Stimulated activated naive CD8-positive, alpha-beta T cell treated with anti-CD3 and anti-CD28 coated beads, Interleukin-15, amount 100 ng/mL, for 72 hours (primary cell): Measurements from ENCODE around the gene CPEB4.
A peak's percentile ranks its signal among the peaks of the same experiment; 100 is the strongest.

Source experiments
- ATAC-seq: fragments of 150-1000 bp; cut with Tn5 transposase; 2 replicates; pipeline ENCODE4 v1.10.0; 2021; ENCODE audit warnings: mild to moderate bottlenecking, moderate library complexity
- DNase-seq, 2 donors: peaks; one replicate each; pipeline ENCODE4 v3.0.0; 2021 to 2022
- H3K27ac Mint-ChIP-seq, 2 donors: one replicate each; pipeline ENCODE4 v1.8.0; 2022; ENCODE audit warnings: mild to moderate bottlenecking in 2 of 2, mixed read lengths in 2 of 2, moderate library complexity in 2 of 2
- H3K27me3 Mint-ChIP-seq: one replicate; pipeline ENCODE4 v1.8.0; 2022; ENCODE audit warnings: mixed read lengths
- H3K4me1 Mint-ChIP-seq: one replicate; pipeline ENCODE4 v1.8.0; 2022; ENCODE audit warnings: mild to moderate bottlenecking, mixed read lengths
- H3K4me3 Mint-ChIP-seq, 2 donors: one replicate each; pipeline ENCODE4 v1.8.0; 2022; ENCODE audit warnings: mild to moderate bottlenecking in 2 of 2, mixed read lengths in 2 of 2, moderate library complexity in 1 of 2
- H3K9me3 Mint-ChIP-seq, 2 donors: one replicate each; pipeline ENCODE4 v1.8.0; 2022; ENCODE audit warnings: mixed read lengths in 2 of 2

The CPEB4 gene

DNA sequence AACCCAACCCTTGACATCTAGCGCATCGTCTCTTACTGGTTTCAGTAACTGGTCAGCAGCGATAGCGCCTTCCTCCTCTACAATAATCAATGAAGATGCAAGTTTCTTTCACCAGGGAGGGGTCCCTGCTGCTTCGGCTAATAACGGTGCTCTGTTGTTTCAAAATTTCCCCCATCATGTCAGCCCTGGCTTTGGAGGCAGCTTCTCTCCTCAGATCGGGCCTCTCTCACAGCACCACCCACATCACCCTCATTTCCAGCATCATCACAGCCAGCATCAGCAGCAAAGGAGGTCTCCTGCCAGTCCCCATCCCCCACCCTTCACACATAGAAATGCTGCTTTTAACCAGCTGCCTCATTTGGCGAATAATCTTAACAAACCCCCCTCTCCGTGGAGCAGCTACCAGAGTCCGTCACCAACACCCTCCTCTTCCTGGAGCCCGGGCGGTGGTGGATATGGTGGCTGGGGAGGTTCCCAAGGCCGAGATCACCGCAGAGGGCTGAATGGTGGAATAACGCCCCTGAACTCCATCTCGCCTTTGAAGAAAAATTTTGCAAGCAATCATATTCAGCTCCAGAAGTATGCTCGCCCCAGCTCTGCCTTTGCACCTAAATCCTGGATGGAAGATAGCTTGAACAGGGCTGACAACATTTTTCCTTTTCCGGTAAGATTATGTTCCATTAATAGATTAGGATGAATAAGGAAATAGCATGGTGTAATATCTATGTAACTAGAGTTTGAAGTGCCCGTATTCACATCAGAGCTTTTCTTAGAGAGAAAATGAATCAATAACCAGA lies 2.2 kb downstream of the CPEB4 start:
- H3K9me3 Mint-ChIP-seq, result peaks cover 0 to 16% of the 10 kb centered on the region in 2 donors
- ATAC-seq, result no peak
- peak overlapping the region; percentile 39 to 43 for H3K4me3 Mint-ChIP-seq
- no peaks in the 10 kb centered on the region for H3K27me3 Mint-ChIP-seq
- H3K27ac Mint-ChIP-seq, result no peak overlapping the region
- peaks cover 77% of the 10 kb centered on the region for H3K4me1 Mint-ChIP-seq
- DNase-seq, result peak in 1 of 2 donors; percentile 13

DNA sequence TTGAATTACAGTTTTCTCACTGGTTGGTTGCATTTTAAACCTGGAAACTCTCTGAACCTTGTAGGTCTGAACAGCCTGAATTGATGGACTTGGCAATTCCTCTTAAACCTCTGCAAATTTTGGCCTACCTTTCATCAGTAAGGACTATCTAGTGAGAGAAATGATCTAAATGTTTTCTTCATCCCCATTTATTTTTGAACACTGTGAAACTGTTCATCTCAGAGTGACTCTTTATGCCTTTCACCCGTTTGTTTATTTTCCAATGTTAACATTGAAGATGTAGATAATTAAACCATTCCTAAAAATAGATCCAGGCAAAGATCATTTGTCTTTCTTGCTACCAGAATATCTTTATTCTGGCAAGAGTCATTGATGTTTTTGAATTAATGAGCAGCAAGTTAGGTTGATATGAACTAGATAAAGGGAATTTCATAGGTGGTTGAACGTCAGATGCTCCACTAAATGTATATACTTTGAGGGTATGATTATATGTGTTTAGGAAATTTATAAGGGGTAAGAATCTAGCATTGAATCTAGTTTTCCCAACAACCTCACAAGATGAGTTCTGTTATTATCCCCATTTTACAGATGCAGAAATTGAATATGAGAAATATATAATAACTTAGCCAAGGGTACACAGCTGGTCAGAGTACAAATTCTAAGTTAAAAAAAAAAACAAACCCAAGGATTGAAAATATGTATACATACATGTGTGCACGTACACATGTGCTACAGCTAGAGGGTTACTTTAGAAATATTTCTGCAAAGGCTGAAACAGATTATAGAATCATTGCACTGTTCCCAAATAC lies 3.4 kb downstream of the CPEB4 start:
- H3K27me3 Mint-ChIP-seq, result no peaks in the 10 kb centered on the region
- H3K27ac Mint-ChIP-seq, result no peak overlapping the region
- peak overlapping the region; percentile 52 to 54 for H3K4me3 Mint-ChIP-seq
- H3K4me1 Mint-ChIP-seq, result peaks cover 72% of the 10 kb centered on the region
- ATAC-seq (no peak), DNase-seq (no peak)
- H3K9me3 Mint-ChIP-seq, result peaks cover 0 to 5% of the 10 kb centered on the region in 2 donors

DNA sequence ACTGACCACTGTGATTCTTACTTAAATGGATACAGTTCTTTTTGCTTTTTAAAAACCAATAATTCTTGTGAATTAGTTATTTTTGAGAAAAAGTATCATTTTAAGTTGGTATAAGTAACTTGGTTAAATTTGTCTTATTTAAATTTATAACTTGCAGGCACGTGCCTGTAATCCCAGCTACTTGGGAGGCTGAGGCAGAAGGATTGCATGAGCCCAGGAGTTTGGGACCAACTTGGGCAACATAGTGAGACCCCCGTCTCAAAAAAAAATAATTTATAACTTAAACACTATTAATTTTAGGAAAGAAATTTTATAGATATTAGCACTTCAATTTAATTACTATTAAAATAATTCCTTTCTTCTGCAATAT lies 5.0 kb downstream of the CPEB4 start:
- H3K4me3 Mint-ChIP-seq, result no peak overlapping the region
- H3K4me1 Mint-ChIP-seq, result peaks cover 56% of the 10 kb centered on the region

DNA sequence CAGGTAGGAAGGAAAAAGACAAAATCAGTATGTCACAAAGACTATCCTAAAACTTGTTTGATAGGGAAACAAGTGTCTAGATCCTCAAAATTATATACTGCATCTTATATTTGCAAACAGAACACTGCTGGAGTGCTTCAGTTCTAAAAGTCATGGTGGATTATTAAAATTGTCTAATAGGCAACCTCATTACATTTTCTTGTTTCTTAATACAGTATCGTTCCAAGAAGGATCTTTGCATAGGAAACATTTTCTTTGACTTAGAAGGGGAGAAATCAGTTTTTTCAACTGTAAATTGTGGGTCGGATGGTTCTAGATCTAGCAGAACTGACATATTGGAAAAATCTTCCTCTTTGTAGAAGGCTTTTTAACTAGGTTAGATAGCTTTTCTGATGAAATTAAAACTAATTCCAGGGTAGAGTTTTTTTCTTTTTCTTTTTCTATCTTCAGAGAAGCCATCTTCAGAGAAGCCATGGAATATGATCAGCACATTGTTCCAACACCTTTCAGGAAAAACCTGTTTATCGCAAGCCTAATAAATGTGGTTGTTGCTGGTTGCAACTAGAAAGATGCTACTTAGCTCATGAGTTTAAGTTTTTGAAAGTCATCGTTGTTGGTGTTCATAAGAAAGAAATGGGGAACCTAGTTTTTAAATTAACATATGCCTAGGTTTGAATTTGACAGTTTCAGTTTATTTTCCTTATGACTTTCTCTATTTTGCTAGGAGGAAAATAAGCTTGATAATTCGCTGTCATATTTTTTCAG lies 7.4 kb downstream of the CPEB4 start:
- Mint-ChIP-seq H3K27me3 (no peaks in the 10 kb centered on the region), H3K27ac (no peak overlapping the region), H3K4me1 (peaks cover 41% of the 10 kb centered on the region), H3K4me3 (no peak overlapping the region), H3K9me3 (no peaks in the 10 kb centered on the region)
- no peak for ATAC-seq
- DNase-seq, result no peak

More for the DNA sequence above, 5.0 kb downstream of the CPEB4 start:
- no peak for DNase-seq
- Mint-ChIP-seq H3K27me3 (no peaks in the 10 kb centered on the region), H3K27ac (no peak overlapping the region), H3K9me3 (no peaks in the 10 kb centered on the region)
- ATAC-seq, result no peak

DNA sequence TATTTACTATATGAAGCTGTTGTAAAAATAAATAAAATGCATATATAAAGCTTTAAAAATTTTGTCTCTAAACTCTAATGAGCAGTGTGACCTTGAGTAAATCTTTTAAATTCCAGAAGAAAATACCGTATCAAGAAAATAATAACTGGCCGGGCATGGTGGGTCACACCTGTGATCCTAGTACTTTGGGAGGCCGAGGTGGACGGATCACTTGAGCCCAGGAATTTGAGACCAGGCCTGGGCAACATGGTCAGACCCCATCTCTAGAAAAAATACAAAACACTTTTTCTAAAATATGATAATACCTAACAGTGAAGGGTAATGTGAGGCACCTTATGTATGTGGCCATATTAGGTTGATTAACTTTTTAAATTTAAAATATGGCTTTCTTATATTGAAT lies 8.5 kb downstream of the CPEB4 start:
- no peak overlapping the region for H3K27ac Mint-ChIP-seq
- peaks cover 30% of the 10 kb centered on the region for H3K4me1 Mint-ChIP-seq
- ATAC-seq (no peak), DNase-seq (no peak)
- H3K27me3 Mint-ChIP-seq, result no peaks in the 10 kb centered on the region
- no peak overlapping the region for H3K4me3 Mint-ChIP-seq
- H3K9me3 Mint-ChIP-seq, result no peaks in the 10 kb centered on the region

DNA sequence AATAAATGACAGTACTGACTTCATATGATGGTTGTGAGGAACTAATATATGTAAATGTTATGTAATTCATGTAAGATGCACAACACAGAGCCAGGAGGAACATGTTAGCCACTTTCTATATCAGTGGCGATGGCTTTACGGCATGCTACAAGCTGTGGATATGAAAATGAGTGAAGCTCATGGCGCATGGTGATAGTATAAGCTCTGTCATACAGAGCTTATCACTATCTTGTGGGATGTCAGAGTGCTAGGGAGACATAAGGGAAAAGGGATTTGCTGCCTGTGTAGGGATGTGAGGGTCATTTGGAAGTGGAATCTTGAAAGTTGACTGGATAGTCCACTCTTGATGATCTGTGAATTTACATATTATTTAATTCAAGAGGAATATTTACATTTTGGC lies 13.6 kb downstream of the CPEB4 start:
- H3K4me3 Mint-ChIP-seq, result no peak overlapping the region
- H3K9me3 Mint-ChIP-seq, result no peaks in the 10 kb centered on the region
- no peak for DNase-seq
- H3K27ac Mint-ChIP-seq, result no peak overlapping the region
- peaks cover 7% of the 10 kb centered on the region for H3K4me1 Mint-ChIP-seq
- H3K27me3 Mint-ChIP-seq, result no peaks in the 10 kb centered on the region
- ATAC-seq, result no peak

DNA sequence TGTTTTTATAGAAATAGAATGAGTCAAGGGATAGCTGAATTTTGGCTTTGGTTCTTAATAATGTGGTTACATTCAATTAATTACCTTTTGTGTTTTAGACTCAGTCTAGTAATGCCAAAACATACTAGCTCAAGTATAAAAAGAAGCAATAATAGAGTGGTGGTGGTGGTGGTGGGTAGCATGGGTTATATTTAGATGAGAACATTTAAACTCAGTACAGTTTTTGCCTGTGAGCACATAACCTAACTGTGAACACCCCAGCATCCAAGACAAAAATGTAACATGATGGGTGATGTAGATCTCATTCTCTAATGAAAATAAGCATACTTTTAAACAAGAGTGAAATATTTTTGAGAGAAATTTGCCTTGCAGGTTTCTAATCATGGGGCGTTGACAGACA lies 14.2 kb downstream of the CPEB4 start:
- Mint-ChIP-seq H3K9me3 (no peaks in the 10 kb centered on the region), H3K27ac (no peak overlapping the region), H3K4me3 (no peak overlapping the region), H3K27me3 (no peaks in the 10 kb centered on the region), H3K4me1 (peaks cover 7% of the 10 kb centered on the region)
- ATAC-seq, result no peak
- no peak for DNase-seq

DNA sequence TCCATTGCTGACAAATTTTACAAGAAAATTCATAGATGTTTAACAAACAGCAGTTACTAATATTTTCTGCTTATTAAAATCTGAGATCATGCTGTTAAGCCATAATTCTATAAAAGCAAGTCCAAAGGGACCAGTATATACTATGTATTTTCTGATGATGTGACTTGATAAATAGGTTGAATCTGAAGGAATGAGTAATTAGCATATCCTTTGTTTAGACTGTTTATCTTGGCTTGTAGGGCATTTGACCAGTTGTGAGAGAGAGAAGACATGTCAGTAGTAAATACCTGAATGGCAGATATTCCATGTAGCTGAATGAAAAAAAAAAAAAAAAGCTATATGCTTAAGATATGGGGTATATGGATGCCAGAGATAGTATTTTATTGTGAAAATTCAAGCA lies 14.6 kb downstream of the CPEB4 start:
- no peak overlapping the region for H3K27ac Mint-ChIP-seq
- DNase-seq (no peak), ATAC-seq (no peak)
- H3K9me3 Mint-ChIP-seq, result no peaks in the 10 kb centered on the region
- H3K4me1 Mint-ChIP-seq, result peaks cover 7% of the 10 kb centered on the region
- H3K4me3 Mint-ChIP-seq, result no peak overlapping the region
- H3K27me3 Mint-ChIP-seq, result no peaks in the 10 kb centered on the region

DNA sequence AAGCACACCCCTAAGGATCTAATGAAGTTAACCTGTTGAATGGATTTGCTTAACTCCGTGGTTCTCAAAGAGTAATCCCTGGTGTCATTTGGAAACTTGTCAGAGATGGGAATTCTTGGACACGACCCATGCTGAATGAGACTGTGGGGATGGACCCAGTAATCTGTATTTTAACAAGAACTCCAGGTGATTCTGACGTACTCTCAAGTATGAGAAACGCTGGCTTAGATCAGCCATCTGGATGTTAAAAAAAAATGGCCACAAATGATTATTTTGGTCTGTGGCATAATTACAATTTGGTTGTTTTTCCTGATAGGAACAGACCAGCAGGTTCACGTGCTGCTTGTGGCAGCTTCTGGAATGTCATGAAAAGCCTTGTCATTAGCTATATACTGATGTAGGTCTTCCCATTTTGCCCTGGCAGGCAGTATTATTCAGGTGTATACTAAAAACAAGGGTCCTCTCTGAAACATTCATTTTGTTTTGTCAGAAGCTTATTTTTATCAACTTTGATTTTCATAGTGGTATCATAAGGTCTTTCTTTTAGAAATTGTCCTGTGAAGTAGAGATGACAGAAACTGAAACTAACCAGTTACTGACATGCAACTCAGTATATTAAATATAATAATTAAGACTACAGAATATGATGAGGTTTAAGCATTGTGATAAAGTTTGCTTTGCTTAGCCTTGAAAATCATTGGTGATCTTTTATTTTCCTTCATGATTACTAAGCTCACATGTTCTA lies 15.4 kb downstream of the CPEB4 start:
- Mint-ChIP-seq H3K4me3 (no peak overlapping the region), H3K27ac (no peak overlapping the region), H3K27me3 (no peaks in the 10 kb centered on the region), H3K9me3 (no peaks in the 10 kb centered on the region), H3K4me1 (peaks cover 7% of the 10 kb centered on the region)
- ATAC-seq, result no peak
- DNase-seq, result no peak

DNA sequence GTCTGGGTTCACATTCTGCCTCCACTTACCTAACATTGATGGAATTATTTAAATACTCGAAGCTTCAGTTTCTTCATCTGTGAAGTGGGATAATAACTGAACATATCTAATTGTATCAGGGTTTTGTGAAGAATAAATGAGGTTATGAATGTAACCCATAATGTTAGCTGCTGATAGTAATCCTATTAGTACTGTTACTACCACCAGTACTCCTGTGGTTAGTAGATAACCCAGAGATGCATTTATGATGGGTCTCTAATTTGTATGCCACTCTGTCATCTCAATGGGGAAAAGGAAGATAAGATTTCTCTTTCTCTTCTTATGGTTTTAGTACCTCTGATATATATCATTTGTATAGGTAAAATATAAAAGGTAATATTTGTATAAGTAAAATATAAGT lies 16.0 kb downstream of the CPEB4 start:
- no peak overlapping the region for H3K27ac Mint-ChIP-seq
- no peak for DNase-seq
- no peaks in the 10 kb centered on the region for H3K9me3 Mint-ChIP-seq
- no peak overlapping the region for H3K4me3 Mint-ChIP-seq
- ATAC-seq, result no peak
- H3K27me3 Mint-ChIP-seq, result no peaks in the 10 kb centered on the region
- peaks cover 7% of the 10 kb centered on the region for H3K4me1 Mint-ChIP-seq

DNA sequence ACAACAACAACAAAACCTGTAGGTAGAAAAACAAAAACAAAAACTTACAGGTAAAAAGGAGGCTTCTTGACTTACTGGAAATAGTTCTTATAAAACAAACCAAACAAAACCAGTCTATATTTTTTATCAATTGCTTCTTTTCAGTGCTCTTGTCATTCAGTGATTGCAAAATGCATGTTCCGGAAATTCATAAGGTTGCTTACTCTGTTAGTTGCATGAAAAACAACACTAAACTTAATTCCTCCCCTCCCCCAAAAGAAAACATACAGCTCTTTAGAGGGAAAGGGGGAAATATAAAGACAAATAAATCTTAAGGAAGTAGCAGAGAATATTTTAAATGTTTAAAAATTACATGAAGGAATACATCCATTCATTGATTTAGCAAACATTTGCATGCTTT lies 19.1 kb downstream of the CPEB4 start:
- DNase-seq (no peak), ATAC-seq (no peak)
- Mint-ChIP-seq H3K9me3 (no peaks in the 10 kb centered on the region), H3K4me3 (no peak overlapping the region), H3K4me1 (peaks cover 7% of the 10 kb centered on the region), H3K27me3 (no peaks in the 10 kb centered on the region), H3K27ac (no peak overlapping the region)

DNA sequence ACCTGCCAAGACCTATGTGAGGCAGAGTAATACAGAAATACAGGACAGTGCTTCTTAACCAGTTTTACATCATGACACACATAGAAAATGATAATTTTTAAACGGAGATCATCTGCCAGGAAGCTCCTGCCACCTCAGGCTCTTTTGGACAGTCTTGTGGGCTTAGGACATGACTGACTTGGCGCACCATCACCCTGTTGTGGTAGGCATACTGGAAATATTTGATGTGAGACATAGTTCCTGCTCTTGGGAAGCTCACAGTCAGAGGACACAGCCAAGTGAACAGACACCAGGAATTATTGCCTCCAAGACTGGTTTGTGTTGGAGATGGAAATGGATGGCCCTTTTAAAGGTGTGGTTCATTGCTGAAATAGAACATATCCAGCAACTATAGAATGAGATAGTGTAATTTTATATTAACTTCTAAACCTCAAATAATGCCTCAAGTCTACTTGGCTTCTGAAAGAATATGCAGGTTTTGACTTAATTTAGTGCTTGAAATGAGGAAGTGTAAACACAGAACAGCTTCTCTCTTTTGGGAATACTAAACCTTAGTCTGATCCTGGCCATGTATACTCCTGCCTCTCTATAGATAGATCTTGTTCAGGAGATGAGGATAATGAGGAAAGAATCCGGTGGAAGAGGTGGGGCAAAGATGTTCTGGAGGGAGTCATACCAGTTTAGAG lies 19.7 kb downstream of the CPEB4 start:
- H3K9me3 Mint-ChIP-seq, result no peaks in the 10 kb centered on the region
- no peak overlapping the region for H3K27ac Mint-ChIP-seq
- peaks cover 7% of the 10 kb centered on the region for H3K4me1 Mint-ChIP-seq
- ATAC-seq, result no peak
- no peaks in the 10 kb centered on the region for H3K27me3 Mint-ChIP-seq
- no peak for DNase-seq
- no peak overlapping the region for H3K4me3 Mint-ChIP-seq

DNA sequence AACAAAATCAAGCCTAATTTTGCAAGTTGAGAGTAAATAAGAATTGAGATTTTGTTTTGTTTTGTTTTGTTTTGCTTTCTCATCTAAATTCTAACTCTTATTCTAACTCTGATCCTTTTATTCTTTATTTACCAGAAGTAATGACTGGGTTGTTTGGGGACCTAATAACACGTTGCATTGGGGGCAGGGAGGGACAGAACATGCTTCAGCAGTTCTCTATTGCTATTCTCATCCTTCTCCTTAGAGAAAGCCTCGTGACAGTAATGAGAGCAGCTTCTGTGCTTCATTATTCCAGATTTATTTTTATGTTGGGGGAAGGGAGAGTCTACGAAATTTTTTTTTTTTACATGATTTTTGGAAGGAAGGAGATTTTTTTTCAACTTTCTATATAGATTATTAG lies 21.1 kb downstream of the CPEB4 start:
- no peak overlapping the region for H3K4me3 Mint-ChIP-seq
- H3K9me3 Mint-ChIP-seq, result no peaks in the 10 kb centered on the region
- no peak for DNase-seq
- no peaks in the 10 kb centered on the region for H3K4me1 Mint-ChIP-seq
- ATAC-seq, result no peak
- no peaks in the 10 kb centered on the region for H3K27me3 Mint-ChIP-seq
- no peak overlapping the region for H3K27ac Mint-ChIP-seq

DNA sequence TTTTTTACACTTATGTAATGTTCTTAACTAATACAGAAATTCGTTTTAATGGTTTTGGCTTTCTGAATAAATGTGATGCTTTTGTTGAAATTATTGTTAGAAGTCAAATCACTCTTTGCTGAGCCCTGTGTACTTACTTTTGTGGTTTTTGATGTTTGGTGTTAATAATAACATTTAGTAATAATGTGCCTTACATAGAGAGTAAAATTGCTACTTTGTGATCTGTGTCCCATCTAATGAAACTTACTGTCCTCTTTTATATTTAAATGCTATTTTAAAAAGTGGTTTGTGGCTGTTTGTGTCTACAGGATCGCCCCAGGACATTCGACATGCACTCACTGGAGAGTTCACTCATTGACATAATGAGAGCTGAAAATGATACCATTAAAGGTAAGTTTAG lies 22.1 kb downstream of the CPEB4 start:
- H3K27me3 Mint-ChIP-seq, result no peaks in the 10 kb centered on the region
- DNase-seq (no peak), ATAC-seq (no peak)
- H3K9me3 Mint-ChIP-seq, result no peaks in the 10 kb centered on the region
- no peaks in the 10 kb centered on the region for H3K4me1 Mint-ChIP-seq
- H3K4me3 Mint-ChIP-seq, result no peak overlapping the region
- no peak overlapping the region for H3K27ac Mint-ChIP-seq

DNA sequence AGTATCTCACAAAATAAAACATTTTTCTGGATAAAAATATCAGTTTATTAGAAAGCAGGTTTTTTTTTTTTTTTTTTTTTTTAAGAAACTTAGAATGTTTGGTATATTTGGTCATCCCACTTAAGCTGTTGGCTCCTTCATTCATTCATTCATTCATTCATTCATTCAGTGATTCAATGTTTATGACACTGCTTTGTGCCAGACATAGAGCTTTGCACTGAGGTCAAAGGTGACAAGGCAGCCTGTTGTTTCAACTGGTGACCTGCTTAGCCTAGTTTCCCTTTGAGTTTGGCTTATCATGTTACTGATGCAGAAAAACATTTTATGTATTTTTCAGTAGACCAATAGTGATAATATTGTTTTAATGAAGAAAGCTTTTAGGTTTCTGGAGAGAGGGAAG lies 23.5 kb downstream of the CPEB4 start:
- no peaks in the 10 kb centered on the region for H3K9me3 Mint-ChIP-seq
- no peaks in the 10 kb centered on the region for H3K4me1 Mint-ChIP-seq
- H3K27ac Mint-ChIP-seq, result no peak overlapping the region
- no peaks in the 10 kb centered on the region for H3K27me3 Mint-ChIP-seq
- ATAC-seq (no peak), DNase-seq (no peak)
- no peak overlapping the region for H3K4me3 Mint-ChIP-seq
